Endometrium (tissue), 2 donors: ENCODE results near the gene FHL2.

Experiments
- FAIRE-seq: peaks from 2 replicates; lab custom pipeline; 2012; peaks lifted over from hg19 to GRCh38; lab: Jason Lieb, UNC
- donor health status: control.
- donor health status: control.

Gene FHL2

DNA sequence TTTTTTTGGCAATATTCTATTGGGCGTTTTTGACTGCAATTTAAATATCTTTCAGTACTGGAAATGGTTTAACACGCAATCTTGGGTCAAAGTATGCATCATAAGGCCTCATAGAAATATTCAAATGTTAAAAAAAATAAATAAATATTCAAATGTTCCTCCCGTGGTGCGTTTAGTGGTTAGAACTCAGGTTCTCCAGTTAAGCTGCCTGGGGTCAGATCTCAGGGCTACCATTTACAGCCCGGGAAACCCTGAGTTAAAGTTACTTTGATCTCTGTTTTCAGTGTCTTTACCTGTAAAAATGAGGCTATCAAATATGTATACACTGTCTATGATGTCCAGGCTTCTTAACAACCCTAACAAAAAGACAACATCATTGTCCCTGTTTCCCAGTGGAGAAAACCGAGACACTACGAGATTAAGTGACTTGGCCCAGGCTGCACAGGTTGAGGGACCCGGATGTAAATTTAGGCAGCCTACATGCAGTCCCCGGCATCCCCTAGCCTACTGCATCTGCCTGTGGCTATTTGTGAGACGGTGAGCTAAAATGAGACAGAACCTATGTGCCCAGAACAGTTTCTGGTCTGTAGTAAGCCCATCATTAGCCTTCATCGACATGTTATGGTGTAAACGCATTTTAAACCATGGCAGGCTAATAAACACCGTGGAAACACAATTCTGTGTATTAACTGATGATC is 1.7 kb downstream of the FHL2 start:
- no peak for FAIRE-seq

DNA sequence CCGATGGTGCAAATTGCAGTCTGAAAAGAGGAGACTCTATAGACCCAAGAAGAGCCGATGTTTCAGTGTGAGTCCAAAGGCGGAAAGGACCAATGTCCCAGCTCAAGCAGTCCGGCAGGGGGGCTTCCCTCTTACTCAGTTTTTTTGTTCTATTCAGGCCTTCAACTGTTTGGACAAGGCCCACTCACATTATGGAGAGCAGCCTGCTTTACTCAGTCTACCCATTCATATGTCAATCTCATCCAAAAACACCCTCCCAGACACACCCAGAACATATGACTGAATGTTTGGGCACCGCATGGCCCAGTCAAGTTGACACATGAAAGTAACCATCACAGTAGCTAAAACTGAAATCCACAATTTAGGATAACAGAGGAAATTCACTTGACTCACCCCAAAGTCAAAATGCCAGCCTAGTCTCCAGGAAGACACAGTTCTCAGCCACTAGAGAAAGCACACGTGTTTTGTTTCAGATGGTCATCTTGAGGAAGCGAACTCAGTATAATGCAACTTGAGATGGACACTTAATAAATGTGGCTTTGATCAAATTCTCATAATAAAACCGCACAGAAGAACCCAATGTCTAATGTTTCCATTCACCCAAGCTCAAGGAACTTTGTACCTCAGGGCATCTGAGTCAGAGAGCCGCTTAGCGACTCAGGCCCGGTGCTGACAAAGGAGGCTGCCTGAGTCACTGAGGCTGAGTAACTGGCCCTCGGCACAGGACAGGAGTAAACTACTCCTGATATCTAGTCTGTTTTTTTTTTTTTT is 2.4 kb downstream of the FHL2 start:
- FAIRE-seq = no peak

DNA sequence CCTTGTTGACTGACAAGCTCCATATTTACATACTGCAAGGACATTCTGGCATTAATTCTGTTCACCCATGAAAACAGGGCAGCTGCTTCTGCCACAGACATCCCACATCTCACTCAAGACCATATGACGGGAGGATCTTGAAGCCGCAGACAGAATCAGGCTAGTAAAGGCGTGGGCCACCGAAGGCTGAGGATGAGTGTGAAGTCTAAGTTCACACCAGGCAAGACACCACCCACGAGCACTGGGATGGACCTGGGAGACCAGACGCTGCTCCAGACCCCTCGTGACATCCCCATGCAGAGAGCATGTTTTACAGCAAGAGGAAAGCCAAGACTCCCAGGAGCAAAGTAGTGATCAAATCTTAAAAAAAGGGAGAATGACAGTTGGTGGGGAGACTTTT is 3.2 kb downstream of the FHL2 start:
- FAIRE-seq = no peak

DNA sequence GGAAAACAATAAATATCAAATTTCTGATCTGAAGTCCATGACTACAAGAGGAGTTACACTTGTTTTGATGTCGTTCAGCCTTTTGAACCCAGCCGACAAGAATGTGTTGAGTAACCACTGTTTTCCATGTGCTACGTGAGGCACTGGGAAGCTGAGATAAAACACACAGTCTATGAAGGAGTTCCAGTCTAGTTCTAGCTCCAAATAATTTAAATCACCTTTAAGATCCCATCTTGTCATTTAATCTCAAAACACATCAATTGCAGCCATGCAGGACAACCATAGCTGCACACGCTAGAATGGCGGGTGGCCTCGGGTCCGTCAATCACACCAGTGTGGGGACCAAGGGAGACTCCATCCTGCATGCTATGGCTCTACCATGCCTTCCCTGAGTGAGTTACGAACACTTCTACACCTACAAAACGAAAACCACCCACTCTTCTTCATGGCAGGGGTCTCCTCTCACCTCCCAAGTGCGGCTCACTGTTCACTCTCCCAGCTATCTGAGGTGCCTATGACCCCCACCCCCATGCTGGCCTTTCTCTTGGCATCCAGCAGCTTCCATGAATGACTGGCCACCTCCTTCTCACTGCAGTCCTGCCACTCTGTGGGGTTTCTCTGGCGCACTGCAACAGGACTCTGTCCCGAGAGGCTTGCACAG is 3.8 kb downstream of the FHL2 start:
- FAIRE-seq = no peak

DNA sequence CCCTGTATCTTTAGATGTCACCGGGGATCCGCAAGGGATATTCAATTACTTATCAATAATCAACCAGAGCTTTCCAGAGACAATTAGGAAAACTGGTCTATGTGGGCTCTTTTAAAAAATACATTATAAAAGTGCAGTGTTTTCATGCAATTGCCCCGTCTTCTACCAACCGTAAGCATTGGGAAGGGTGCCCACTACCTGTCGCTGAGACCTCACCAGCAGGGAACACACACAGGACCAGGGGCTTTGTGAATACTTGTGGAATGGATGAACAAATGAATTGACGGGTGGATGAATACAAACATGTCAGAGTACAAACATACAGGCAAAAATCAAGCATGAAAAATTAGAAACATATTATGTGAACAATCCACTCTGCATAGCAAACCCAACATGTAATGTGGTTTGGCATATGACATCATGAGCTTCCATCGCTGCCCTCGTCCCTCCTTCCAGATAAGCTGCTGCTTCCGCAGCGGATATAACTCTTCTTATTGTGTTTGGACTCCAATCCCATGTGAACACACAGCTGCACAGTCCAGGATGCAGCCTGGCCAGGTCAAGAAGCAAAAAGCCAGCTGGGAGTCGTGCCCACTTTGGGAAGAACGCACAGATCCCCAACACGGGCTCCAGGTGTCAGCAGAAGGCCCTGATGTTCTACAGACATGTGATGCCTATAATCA is 5.3 kb downstream of the FHL2 start:
- no peak for FAIRE-seq

DNA sequence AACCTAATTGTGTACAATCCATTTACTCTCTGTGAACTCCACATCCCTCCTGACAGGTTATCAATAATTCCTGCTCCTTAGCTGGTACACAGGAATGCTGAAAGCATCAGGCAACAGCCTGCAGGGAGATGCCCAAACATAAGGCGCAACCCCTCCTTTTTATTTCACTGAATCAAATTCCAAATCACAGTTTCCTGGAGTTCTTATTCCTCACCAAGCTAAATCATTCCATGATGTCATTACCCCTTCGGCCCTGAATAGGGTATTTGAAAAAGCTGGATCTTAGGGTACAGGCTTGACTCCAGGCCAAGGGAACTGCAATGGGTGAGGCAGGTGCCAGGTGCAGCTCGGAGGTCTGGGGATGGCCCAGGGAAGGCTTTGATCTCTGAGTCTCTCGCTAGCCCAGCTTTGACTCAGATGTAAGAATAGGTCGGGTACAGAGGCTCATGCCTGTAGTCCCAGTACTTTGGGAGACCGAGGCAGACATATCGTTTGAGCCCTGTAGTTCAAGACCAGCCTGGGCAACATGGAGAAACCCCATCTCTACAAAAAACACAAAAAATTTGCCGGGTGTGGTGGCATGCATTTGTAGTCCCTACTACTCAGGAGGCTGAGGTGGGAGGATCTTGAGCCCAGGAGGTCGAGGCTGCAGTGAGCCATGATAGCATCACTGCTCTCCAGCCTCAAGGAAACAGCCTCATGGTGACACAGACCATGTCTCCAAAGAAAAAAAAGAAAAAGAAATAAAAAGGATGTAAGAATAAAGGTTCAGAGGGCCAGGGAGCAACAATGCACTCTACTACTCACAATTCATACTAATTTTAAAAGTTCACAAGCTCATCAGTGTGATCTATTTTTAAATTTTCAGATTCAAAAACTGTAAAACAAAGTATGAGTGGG is 6.8 kb downstream of the FHL2 start:
- no peak for FAIRE-seq

DNA sequence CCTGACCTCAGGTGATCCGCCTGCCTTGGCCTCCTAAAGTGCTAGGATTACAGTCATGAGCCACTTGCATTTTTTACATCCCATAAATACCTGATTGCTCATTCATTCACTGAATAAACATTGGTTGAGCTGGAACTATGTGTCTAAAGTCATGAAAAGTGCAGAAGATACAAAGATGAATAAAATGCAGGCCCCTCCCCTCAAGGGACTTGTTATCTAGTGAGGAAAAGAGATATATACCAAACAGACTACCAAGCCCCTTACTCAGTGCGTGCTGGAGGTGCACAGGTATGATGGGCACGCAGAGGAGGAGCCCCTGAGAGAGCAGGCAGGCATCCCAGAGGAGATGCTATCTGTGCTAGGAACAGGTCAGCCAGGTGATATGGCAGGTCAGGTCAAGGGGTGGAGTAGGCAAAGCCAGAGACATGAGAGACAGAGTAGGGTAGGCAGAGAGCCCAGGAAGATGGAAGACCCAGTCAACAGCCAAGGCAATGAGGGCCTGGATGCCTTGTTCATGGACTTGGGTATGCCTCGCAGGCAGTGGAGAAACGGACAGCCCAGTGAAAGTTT is 7.7 kb downstream of the FHL2 start:
- no peak for FAIRE-seq

DNA sequence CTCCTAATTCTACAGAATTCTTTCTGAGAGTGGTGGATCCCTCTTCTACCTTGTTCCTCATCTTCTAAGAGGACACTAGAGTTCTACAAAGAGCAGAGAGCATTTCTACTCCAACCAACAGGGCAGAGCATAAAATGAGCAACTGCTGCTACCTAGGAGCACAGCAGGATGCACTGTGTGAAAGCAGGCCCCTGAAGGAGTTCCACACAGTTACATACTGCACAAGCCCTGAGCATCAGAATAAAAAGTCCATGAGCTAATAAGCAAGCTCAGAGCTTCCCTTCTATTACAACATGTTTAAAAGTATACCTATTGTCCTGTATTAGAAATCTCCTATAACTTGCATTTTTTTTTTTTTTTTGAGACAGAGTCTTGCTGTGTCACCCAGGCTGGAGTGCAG is 8.4 kb downstream of the FHL2 start:
- no peak for FAIRE-seq

DNA sequence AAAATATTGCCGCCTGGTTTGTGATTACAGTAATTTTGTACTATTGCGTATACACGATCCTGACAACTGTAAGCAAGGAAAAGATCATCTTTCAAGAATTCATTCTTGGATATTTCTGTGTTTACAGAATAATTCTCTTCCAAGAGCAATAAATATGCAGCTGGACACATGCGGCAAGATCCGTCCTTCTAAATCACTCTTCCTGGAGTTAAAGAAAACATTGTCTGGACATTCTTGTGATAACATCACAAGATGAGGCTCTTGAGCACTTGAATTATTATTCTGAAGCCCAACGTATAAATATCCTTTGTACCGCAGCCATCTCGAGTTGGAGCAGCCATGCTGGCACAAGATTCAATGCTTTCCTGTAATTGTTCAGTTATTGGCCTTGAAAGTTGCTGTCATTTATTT is 9.9 kb downstream of the FHL2 start:
- FAIRE-seq = peak; percentile 69

DNA sequence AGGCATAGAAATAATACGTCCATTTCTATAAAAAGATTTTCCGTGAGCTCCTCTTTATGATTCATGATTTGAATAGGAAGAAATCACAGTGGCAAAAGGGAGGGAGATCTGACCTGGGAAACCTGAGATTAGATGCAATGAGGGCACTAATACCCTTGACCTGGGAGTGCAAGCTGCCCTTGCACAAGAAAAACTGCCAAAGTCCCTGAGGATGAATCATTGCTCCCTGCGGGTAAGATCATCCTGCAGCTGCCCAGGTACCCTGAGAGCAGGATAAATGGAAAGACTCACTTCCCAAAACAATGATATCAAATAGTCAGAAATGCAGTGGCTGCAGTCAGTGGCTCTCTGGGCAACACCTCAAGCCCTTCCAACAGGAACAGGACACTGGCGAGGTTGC is 11.6 kb downstream of the FHL2 start:
- no peak for FAIRE-seq

DNA sequence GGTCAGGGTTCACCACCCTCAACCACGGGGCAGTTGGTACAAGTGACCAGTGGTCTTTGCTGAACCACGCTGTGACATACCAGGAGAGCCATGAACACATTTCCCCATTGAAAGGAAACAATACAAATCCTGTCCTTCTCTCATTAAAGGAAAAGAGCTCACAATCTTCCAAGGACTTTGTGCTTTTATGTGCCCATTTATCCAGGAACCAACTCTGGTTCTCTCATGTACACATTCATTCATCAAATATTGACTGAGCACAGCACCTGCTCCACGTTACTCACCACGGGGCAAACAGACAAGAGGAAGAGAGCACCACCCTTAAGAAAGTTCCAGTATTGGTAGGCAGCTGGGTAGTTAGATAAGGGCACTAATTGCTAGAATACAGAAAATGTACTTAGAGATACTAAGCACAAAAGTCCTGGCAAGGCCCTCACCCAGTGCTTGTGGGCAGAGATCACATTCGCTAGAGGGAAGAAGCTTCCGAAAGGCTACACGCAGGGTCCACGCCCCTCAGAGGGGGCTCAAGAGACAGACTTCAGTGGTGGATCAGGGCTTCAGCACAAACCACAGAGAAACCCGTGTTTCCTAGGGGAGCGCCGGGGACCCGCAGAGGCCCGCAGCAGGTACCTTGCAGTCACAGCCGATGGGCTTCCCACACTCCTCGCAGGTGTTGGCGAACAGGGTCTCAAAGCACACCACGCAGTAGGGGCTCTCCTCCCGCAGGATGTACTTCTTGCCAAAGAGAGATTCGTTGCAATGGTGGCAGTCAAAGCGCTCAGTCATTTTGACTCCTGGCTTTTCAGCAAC is 12.9 kb downstream of the FHL2 start:
- FAIRE-seq = no peak

DNA sequence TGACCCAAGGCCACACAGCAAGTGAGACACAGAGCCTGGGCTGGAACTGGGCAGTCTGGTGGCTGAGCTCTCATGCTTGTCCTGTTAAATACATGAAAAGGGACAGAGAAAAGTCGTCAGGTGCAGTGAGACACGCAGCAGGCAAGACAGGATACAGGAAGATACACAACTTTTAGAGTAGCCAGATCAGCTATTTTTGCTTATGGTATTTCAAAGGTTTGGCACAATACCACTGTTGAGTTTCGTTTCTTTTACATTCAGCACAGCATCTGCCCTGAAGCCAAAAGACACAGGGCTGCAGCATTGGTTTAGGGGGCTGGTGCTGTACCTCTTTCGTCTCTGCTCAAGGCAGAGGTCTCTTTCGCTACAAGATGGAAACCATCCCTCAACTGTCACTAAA is 14.0 kb downstream of the FHL2 start:
- FAIRE-seq = no peak

DNA sequence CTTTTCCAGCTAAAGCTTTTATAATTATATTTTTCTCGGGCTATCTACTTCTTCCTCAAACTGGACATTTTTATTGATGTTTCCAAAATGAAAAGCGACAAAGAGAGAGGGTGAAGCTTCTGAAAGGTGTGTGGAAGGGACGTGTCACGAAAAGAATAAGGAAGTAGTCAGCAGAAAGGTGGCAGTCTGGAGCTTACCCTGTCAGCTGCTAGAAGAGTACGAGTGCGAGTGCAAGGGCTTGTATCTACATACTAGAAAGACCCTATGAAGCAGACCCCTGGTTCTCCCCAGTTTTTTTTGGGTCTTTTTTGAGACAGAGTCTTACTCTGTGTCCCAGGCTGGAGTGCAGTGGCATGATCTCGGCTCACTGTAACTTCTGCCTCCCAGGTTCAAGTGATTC is 14.6 kb downstream of the FHL2 start:
- no peak for FAIRE-seq

DNA sequence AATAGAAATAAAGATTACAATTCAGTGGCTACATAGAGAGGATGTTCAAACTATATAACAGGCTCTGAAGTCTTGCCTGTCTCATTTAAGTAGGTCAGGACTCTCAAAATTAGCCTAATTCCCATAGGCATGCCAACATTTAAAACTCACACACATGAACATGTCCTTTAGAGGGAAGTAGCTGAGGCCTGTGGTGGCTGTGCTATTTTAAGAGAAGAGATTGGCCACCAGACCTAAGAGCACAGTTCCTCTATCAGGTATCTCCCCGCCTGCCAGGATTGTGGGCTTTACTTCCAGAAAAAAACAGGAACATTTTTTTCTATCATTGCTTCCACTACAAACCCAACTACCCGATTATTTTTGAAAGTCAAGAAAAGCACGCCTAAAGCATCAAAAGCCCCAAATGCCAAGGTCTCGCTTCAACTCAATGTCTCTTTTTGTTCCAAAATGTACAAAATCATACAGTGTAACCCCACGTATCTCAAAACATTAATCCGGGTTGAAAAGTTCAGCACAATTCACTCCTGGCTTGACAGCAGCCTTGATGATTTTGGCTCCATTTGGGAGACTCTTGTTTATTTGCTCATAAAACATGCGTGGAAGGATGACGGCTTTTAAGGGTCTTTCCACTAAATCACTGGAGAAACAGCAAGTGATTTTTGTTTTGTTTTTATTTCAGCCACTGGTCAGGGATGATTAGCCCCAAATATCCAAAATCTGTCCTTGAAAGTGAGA is 15.3 kb downstream of the FHL2 start:
- FAIRE-seq = no peak

DNA sequence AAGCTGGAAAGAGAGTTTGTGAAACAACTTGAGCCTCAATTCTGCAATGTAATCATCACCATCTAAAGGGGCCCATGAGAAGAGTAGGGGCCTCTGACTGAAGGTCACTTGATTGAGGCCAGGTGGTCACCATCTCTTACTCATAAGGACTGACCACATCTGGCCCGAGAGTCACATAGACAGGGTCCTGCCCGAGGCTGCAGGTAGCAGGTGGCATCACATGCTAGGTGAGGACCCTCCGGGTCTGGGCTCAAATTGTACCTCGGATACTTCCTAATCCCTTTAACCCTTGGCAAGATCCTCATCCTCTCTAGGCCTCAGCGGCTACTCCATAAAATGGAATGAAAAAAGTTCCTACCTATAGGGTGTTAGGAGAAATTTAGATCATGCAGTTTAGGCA is 16.7 kb downstream of the FHL2 start:
- FAIRE-seq = no peak

DNA sequence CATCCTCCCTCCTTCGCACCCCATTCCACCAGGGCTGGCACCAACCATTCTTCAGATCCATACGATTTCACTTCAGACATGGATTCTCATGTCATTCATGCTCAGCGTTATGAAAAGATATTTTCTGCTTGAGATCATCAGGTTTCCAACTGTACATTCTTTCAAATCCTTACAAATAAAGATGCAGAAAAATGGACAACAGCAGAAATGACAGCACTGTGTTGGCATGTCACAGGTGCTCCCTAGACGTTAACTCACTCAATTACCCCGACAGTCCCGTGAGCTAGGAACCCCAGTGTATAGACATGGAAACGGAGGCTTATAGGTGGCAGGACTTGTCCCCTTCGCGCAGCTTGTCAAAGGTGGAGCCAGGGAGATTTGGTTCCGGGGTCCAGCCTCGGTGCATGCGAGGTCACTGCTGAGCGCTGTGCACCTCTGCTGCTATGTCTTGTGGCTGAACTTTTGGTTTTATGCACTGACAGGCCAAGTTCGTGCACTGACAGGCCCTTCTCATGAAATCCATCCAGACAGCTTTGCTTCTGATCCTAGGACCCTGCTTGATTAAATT is 17.7 kb downstream of the FHL2 start:
- no peak for FAIRE-seq

DNA sequence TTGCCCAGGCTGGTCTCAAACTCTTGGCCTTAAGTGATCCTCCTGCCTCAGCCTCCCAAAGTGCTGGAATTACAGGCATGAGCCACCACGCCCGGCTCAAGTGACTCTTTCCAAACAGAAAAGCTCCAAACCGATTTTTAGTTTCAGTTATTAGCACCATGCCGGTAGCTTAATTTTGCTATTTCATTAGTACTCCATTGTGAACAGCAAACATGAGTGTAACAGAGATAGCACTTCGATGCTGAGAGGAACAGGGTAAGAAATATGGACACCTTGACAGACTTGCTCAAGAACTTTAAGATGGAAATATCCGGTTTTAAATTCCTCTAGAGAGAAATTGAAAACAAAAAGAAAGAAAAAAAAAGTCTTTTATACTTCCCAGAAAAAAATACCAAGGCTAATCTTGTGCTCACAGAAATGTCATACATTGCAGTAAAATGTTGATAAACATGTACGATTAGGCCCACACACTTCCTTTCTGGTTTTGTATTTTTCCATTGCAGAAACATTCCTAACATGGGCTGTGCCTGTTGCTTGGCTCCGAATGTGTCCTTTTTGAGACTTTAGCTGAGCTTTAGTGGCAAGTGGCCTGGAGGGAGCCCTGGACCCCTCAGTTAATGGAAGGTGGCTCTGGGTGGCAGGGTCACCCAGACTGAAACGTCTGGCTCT is 18.3 kb downstream of the FHL2 start:
- FAIRE-seq = no peak

DNA sequence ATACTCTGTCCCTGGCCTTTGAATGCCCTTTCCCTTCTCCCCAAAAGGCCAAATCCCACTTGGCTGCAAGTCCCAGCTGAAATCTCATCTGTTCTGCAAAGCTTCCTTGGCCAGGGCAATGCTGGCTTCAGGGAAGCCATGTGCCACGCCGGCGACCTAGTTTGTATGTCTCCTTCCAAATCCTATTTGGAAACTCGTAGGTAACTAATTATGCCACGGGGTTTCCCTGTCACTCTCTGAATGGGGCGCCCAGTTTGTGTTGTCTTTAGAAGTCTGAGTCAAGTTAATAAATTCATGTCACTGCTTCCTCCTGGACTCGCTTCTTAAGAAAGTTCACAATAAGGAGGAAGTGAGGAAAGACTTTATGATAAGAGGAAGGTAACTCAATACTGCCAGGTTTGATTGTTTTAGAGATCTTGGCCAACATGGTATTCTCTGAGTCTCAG is 19.1 kb downstream of the FHL2 start:
- no peak for FAIRE-seq

DNA sequence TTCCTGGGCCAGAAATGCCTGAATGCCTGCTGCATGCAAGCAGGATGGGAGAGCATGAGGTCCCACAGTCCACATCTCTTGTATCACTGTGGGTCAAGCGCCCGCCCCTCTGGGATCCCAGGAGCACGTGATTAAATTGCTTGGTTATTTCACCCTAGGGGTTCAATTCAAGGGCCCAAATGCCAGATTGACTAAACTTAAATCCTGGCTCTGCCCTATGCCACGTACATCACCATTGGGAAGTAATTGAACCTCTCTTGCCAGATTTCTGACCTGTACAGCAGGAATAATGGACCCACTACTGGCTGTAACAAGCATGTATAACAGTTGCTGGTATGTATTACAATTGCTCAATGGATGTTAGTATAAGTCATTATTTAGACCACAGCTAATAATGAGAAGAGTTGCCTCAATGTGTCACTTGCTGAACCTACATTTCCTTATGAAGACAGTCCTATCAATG is 19.9 kb downstream of the FHL2 start:
- no peak for FAIRE-seq
